Astrocyte of the spinal cord (primary cell): ENCODE data around the gene BRD7.

ENCODE experiments used
- DNase-seq: peaks from one replicate; pipeline ENCODE4 v3.0.0; 2011; ENCODE audit warnings: low read depth, low spot score
- H3K4me3 ChIP-seq: 2 replicates; pipeline ENCODE4 v1.5.1; 2011; ENCODE audit warnings: low read depth, mild to moderate bottlenecking, low read length, moderate library complexity
- CTCF ChIP-seq: IDR thresholded peaks from 2 replicates; pipeline ENCODE4 v1.5.1; 2012; ENCODE audit warnings: low read depth, mild to moderate bottlenecking, low read length, inconsistent platforms
- in situ Hi-C: cut with HindIII; loops from 2 replicates; pipeline ENCODE4 v1.10.0; 2017; ENCODE audit warnings: low sequenced_read_pairs

The BRD7 gene

GRCh38 chr16:50313596-50314478, 55.0 kb downstream of the BRD7 start:
- peak; percentile 33 for DNase-seq
- in situ Hi-C loops = no loop called here
- H3K4me3 ChIP-seq = no peak overlapping the region
- TF ChIP-seq CTCF = no peak

- no peak for DNase-seq
- TF ChIP-seq CTCF = no peak
- no peak overlapping the region for H3K4me3 ChIP-seq
- in situ Hi-C loops = no loop called here
Observed at GRCh38 chr16:50311891-50312501, 56.8 kb downstream of the BRD7 start.

- H3K4me3 ChIP-seq = no peak overlapping the region
- DNase-seq = no peak
- TF ChIP-seq CTCF = no peak
- in situ Hi-C loops = no loop called here
Observed at GRCh38 chr16:50311134-50311528, 57.7 kb downstream of the BRD7 start.

- DNase-seq = no peak
- H3K4me3 ChIP-seq = no peak overlapping the region
- TF ChIP-seq CTCF = no peak
- in situ Hi-C loops = no loop called here
Observed at GRCh38 chr16:50310308-50311133, 58.3 kb downstream of the BRD7 start.

- no peak overlapping the region for H3K4me3 ChIP-seq
- TF ChIP-seq CTCF = no peak
- in situ Hi-C loops = no loop called here
- DNase-seq = no peak
Observed at GRCh38 chr16:50309527-50310307, 59.1 kb downstream of the BRD7 start.

- no peak overlapping the region for H3K4me3 ChIP-seq
- TF ChIP-seq CTCF = no peak
- no peak for DNase-seq
- in situ Hi-C loops = no loop called here
Observed at GRCh38 chr16:50309156-50309526, 59.6 kb downstream of the BRD7 start.
